Loucy (cell line): ENCODE results near the gene GTSE1.

Source experiments
- CTCF ChIP-seq: fragments of 200-600 bp; sonication (generic); conservative IDR thresholded peaks from 2 replicates; pipeline ENCODE4 v1.5.1; 2014; ENCODE audit warnings: mild to moderate bottlenecking, antibody characterized with exemption, low read length
- EZH2phosphoT487 ChIP-seq: fragments of 200-600 bp; IDR thresholded peaks from 2 replicates; pipeline ENCODE4 v1.6.1; 2018; ENCODE audit warnings: antibody characterized with exemption, mild to moderate bottlenecking, moderate library complexity, borderline replicate concordance

- TF ChIP-seq CTCF (no peak), EZH2phosphoT487 (no peak)
Observed at GRCh38 chr22:46363611-46364321, 67.1 kb downstream of the GTSE1 start.
